Measurements from ENCODE around the gene FRAT1.
"Not testable (repeated sequence)": the region's sequence is repeated elsewhere in the genome, so short reads cannot be mapped to it uniquely, and the experiment has no call there.

Gene FRAT1

GRCh38 chr10:97336446-97336845 lies 17.4 kb downstream of the FRAT1 start:
- no peak for DNase-seq

DNA sequence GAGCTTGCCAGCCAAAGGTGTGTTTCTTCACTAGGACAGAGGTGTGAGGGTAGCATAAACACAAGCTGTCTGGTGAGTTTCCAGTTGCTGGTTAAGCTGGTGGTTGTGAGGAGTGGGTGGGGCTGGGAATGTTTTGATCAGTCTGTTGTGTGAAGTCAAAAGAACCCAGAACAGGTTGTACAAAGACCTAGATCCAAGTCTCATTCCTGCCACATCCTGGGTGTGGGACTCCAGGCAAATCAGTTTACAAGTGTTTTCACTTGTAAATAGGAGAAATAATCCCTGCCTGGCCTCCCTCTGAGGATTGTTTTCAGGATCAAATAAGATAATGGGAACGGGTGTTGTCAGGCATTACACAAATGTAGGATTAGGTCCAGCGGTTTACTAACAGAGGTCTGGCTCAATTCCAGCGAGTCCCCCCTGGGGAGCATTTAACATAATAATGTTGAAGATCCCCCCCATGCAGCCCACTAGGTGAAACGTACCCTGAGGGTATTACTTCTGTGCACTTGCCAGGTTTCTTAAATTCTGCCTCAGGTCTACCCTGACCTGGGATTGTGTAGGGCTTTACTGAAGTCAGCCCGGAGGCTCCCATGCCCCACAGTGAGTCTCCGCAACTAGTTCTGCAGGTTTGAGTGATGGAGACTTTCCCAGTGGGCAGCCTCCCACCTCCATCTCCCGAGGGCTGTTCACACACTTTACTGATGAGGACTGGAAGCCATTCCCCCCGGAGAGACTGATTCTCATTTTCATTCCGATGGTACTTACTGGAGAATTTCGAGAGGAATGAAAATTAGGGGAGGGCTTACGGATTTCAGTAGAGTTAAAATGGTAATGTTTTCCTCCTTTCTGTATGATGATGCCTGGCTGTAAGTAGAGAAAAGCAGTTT lies 18.1 kb downstream of the FRAT1 start:
- peak; percentile 33 for DNase-seq

GRCh38 chr10:97338041-97338440 lies 19.0 kb downstream of the FRAT1 start:
- DNase-seq: peak; percentile 27

DNA sequence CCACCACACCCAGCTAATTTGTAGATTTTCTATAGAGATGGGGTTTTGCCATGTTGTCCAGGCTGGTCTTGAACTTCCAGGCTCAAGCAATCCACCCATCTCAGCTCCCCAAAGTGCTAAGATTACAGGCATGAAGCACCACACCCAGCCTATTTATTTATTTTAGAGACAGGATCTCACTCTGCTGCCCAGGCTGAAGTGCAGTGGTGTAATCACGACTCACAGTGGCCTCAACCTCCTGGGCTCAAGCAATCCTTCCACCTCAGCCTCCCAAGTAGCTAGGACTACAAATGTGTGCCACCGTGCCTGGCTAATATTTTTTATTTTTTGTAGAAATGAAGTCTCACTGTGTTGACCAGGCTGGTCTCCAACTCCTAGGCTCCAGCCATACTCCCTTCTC lies 22.3 kb downstream of the FRAT1 start:
- DNase-seq: no peak

DNA sequence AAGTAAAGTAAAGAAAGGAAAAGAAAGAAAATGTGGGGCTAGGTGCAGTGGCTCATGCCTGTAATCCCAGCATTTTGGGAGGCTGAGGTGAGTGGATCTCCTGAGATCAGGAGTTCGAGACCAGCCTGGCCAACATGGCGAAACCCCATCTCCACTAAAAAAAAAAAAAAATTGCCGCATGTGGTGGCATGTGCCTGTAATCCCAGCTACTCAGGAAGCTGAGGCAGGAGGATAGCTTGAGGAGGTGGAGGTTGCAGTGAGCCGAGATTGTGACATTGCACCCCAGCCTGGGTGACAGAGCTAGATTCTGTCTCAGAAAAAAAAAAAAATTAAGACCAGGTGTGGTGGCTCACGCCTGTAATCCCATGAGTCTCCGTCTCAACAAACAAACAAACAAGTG lies 24.6 kb downstream of the FRAT1 start:
- DNase-seq: not testable (repeated sequence)

DNA sequence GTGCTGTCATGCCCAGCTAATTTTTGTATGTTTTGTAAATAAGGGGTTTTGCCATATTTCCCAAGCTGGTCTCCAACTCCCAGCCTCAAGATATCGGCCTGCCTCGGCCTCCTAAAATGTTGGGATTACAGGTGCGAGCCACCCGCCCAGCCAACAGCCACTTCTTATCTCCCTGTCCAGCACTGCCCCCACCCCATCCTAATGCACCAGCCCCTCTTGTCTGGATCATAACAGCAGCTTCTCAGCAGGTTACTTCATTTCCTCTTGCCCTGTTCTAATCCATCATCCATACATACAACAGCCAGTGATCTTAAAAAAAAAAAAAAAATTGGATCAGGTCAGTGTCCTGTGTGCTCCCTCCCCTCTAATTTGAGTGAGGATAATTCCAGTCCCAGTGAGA lies 28.2 kb downstream of the FRAT1 start:
- DNase-seq: no peak

- DNase-seq: no peak
Measured at GRCh38 chr10:97349752-97350513, 30.9 kb downstream of the FRAT1 start.

- DNase-seq: no peak
Measured at GRCh38 chr10:97353945-97354344, 34.9 kb downstream of the FRAT1 start.

DNA sequence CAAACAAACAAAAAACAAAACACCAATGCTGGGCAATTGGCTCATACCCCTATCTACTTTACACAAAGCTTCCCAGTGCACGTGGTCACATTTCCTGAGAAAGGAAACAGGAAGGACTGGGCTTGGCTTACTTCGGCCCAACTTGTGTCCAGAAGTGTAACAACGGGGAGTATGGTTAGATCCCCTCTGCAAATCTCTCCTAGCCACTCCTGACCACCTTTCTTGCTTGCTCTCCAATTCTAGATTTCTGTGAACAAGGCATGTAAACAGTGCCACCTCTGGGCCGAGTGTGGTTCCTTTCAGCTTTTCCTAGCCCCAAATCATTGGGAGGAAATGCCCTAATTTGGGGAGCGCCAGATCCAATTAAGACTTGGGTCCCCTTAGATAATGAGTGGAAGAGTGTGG lies 36.5 kb downstream of the FRAT1 start:
- DNase-seq: peak; percentile 10

- DNase-seq: no peak
Measured at GRCh38 chr10:97356318-97356914, 37.3 kb downstream of the FRAT1 start.

- DNase-seq: no peak
Measured at GRCh38 chr10:97356918-97357317, 37.8 kb downstream of the FRAT1 start.

GRCh38 chr10:97358349-97358748 lies 39.3 kb downstream of the FRAT1 start:
- DNase-seq: no peak

DNA sequence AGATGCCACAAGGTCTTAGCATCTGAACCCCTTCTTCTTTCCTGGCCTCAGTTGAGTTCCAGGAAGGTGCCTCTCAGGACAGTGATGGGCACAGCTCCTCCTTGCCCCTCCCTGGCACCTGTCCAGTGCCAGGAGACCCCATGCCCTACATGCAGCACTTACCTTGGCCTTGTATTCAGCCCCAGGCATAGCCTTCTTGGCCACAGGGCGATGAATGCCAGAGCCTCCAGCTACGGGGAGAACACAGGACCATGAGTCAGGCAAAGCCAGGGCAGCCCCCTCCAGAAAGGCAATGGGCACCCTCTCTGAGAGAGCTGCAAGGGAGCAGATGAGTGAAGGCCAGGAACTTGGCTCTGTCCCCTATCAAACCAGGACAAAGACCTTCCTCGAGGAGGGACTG lies 39.7 kb downstream of the FRAT1 start:
- DNase-seq: no peak

DNA sequence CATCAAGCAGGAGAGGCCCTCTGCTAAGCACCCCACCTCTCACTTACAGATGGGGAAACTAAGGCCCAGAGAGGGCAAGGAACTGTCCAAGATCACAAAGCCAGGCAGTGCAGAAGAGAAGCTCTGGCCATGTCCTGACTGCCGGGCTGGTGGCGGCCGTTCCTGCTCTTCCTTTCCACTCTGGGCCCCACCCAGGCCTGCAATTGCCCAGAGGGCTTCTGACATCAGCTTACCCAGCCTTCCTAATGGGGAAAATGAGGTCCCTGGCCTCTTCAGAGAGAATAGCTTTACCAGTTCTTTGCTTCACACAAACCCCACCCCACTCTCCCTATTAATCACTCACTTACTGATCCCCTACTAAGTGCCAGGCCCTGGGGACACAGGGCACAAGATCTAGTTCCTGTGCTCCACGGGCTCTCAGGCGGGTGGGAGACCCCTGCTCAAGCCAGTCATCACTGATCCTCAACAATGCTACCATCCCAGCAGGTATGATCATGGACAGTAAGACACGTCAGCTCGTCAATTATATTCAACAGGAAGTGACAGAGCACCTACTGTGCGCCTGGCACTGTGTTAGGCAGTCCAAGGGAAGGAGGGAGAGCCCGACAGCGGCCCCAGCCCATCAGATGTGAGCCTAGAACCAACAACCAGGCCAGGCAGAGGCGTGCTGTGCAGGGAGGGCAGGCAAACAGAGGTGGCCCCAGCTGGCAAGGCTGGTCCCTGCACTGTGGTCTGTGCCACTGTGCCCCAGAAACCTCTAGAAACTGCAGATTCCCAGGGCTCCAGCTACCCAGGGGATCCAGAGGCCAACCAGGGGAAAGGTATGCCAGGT lies 41.9 kb downstream of the FRAT1 start:
- no peak for DNase-seq

- DNase-seq: no peak
Measured at GRCh38 chr10:97361537-97361901, 42.4 kb downstream of the FRAT1 start.

GRCh38 chr10:97362310-97363033 lies 43.4 kb downstream of the FRAT1 start:
- DNase-seq: no peak

DNA sequence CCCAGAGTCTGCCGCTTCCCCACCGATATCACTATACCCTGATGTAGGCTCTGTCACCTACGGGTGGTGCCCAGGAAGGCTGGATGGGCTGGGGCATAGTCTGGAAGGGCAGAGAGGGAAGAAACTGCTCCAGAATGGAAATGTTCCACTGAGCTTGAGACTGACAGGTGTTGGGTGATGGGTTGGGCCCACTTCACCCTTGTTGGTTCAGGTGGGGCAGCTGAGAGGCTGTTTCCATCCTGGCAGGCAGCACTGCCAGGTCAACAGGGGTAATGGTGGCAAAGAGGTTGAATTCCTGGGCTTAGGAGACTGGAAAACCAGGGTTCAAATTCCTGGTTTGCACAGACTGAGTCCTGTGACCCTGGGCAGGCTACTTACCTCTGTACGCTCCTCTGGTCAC lies 44.0 kb downstream of the FRAT1 start:
- no peak for DNase-seq

- DNase-seq: peak; percentile 67
Measured at GRCh38 chr10:97365761-97366351, 46.8 kb downstream of the FRAT1 start.

- DNase-seq: no peak
Measured at GRCh38 chr10:97366572-97366971, 47.5 kb downstream of the FRAT1 start.

- DNase-seq: no peak
Measured at GRCh38 chr10:97367126-97367649, 48.1 kb downstream of the FRAT1 start.

All from OCI-M1 (cell line).